Skeletal muscle cell (primary cell): ENCODE measurements around the gene SPDYE3.

Experiments
- DNase-seq: peaks from one replicate; pipeline ENCODE4 v3.0.0-alpha.2; 2010; ENCODE audit warnings: low read depth
- H3K4me3 ChIP-seq: 2 replicates; pipeline ENCODE4 v1.5.1; 2011; ENCODE audit warnings: low read depth, mild to moderate bottlenecking, control low read depth, low read length, moderate library complexity

The SPDYE3 gene

DNA sequence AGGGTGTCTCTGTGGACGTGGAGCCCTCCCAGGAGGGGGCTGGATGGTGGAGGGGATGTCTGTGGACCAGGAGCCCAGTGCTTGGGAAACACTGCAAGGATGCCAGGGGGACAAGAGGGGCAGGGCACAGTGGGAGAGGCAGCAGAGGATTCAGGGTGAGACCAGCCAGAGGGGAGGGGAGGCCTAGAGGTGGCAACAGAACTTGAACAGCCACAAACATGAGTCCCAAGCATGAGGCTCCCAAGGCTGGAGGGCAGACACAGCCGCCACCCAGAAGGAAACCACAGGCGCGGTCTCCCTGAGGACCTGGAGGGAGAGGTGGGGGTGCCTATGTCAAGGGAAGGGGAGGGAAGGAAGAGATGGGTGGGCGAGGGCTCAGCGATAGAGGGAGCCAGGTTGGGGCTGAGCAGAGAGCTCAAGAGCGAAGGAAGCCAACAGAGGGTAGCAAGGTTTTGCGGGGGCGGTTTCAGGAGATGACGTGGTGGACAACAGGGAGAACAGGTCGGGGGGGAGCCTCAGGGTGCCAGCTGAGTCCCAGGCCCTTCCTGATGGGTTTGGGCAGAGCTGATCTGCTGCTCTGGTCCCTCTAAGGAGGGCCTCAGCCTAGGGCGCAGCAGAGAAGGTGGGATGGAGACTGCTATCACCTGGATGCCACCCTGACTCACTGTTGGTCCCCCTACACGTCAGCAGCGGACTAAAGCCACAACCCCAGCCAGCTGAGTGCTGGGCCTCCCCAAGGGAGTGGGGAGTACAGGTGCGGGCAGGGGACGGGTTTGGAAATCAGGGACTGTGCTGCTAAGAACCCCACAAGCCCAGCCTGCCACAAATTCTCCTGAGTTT lies 59.1 kb downstream of the SPDYE3 start:
- DNase-seq: no peak
- H3K4me3 ChIP-seq: no peak overlapping the region

DNA sequence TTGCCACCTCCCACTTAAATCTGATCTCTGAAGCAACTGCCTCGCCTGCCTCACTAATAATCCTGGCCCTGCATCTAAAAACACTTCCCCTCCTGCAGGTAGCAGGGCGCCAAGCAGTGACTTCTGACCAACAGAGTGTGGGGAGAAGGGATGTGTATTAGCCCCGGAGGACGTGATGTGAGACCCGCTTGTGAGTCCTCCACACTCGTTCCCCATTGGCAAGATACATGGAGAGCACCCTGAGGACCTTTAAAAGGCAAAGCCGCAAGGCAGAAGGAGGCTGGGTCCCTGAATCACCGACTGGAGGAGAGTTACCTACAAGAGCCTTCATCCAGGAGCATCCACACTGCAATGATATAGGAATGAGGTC lies 59.7 kb downstream of the SPDYE3 start:
- H3K4me3 ChIP-seq: no peak overlapping the region
- no peak for DNase-seq

DNA sequence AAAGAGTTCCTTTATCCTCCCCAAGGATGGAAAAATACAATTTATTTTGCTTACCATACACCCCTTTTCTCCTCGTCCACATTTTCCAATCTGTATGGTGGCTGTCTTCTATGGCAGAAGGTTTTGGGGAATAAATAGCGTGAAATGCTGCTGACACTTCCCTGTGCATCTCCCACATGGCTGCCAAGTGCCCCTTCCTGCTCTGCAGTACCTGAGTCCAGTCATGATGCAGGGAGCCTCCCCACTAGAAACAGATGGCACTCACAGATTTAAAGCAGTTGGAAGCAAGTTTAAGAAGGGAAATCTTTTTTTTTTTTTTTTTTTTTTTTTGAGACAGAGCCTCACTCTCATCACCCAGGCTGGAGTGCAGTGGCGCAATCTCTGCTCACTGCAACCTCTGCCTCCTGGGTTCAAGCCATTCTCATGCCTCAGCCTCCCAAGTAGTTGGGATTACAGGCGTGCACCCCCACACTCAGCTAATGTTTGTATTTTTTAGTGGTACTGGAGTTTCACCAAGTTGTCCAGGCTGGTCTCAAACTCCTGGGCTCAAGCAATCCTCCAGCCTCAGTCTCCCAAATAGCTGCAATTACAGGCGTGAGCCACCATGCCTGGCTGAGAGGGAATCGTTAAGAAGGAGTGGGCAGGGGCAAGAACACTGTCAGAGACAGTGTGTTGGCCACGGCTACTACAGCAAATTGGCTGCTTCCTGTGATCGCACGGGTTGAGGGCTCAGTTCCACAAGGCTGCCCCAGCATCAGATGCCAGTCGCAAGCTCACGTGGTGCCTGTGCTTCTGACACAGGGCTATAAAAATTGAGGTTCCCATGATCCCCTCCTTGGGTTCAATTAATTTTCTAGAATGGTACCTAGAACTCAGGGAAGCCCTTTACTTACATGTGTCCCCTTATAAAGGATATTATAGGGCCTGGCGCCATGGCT lies 60.4 kb downstream of the SPDYE3 start:
- no peak overlapping the region for H3K4me3 ChIP-seq
- DNase-seq: no peak

DNA sequence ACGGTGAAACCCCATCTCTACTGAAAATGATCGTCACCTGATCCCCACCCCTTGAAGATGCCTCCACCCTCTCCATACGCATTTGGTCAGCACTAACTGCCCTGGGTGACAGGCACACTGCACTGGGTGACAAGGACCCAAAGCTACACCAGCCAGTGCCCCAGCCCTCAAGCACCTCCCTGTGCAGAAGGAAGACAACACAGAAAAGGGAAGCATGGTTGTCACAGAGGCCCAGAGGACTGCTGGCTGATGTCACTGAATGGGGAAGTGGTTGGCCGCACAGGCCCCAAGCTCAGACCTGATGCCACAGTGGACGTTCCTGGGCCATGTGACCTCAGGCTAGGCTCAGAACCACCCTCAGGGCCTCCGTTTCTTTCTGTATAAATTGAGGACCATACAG lies 61.6 kb downstream of the SPDYE3 start:
- H3K4me3 ChIP-seq: no peak overlapping the region
- DNase-seq: no peak

DNA sequence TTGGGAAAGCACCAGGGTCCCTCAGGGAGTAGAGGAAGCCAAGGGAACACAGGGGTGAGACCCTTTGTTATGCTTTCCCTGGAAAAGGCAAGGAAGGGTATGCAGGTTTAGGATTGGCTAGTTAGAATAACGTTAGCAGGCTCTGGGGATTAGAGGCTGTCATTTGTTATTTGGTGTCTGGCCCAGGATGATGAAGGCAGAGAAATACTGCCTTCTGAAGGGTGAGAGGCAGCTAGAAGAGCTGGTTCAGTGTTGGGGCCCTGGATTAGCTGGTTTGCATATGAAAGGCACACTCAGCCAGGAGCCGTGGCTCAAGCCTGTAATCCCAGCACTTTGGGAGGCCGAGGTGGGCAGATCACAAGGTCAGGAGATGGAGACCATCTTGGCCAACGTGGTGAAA lies 62.8 kb downstream of the SPDYE3 start:
- no peak overlapping the region for H3K4me3 ChIP-seq
- no peak for DNase-seq

GRCh38 chr7:100370746-100371145 lies 63.2 kb downstream of the SPDYE3 start:
- no peak for DNase-seq
- no peak overlapping the region for H3K4me3 ChIP-seq

- no peak for DNase-seq
- no peak overlapping the region for H3K4me3 ChIP-seq
Observed at GRCh38 chr7:100371561-100372171, 64.2 kb downstream of the SPDYE3 start.
